IMR-90 (cell line): ENCODE results near the gene C10orf90. TPM values are rescaled to one million over a fixed set of nuclear protein-coding genes. Genes with fewer than 3 reads are reported as not detected.

Experiments used
- ATAC-seq: fragments of 200-7000 bp; cut with Tn5 transposase; 2 replicates; pipeline ENCODE4 v1.9.1; 2020; ENCODE audit warnings: low read depth, mild to moderate bottlenecking, moderate library complexity
- BruUV-seq: library from RNA; stranded (reverse); fragments of 400-500 nt; replicated peaks from 2 replicates; lab custom pipeline; 2021; lab: Mats Ljungman, UMichigan
- CTCF ChIA-PET: fragments of 300-600 bp; formaldehyde crosslinking; extraction: SDS; loops from one replicate; lab custom pipeline; 2021; ENCODE audit warnings: antibody characterized with exemption; lab: Yijun Ruan, JAX
- POLR2A ChIA-PET: fragments of 300-600 bp; sonication (Branson Sonifier 250); formaldehyde crosslinking; loops from one replicate; lab custom pipeline; 2022; ENCODE audit warnings: antibody characterized with exemption; ENCODE audit not compliant: unreplicated experiment; lab: Charles Lee
- DNase-seq: peaks from one replicate; pipeline ENCODE4 v3.0.0; 2013
- H2AFZ ChIP-seq: replicated peaks from 2 replicates; pipeline ENCODE3; 2013; ENCODE audit warnings: low read length, mild to moderate bottlenecking; ENCODE audit not compliant: poor library complexity
- H2AK5ac ChIP-seq: 2 replicates; pipeline ENCODE4 v1.6.1; 2013; ENCODE audit warnings: low read depth, low read length, inconsistent platforms
- H2AK9ac ChIP-seq: replicated peaks from 2 replicates; pipeline ENCODE3; 2013; ENCODE audit warnings: mild to moderate bottlenecking, low read depth, low read length, moderate library complexity; ENCODE audit not compliant: poor library complexity
- H2BK120ac ChIP-seq: 2 replicates; pipeline ENCODE4 v1.6.1; 2013; ENCODE audit warnings: low read depth, low read length, inconsistent platforms
- H2BK15ac ChIP-seq: 3 replicates; pipeline ENCODE4 v1.6.1; 2013; ENCODE audit warnings: low read depth, low read length, inconsistent platforms
- H2BK20ac ChIP-seq: 2 replicates; pipeline ENCODE4 v1.6.1; 2013; ENCODE audit warnings: low read depth, mild to moderate bottlenecking, inconsistent platforms, low read length, moderate library complexity
- H2BK5ac ChIP-seq: 2 replicates; pipeline ENCODE4 v1.6.1; 2013; ENCODE audit warnings: mild to moderate bottlenecking, low read depth, low read length, inconsistent platforms; ENCODE audit not compliant: poor library complexity, severe bottlenecking
- H3K14ac ChIP-seq: replicated peaks from 2 replicates; pipeline ENCODE4 v1.6.1; 2013; ENCODE audit warnings: low read depth, low read length, inconsistent platforms
- H3K18ac ChIP-seq: 2 replicates; pipeline ENCODE4 v1.6.1; 2013; ENCODE audit warnings: low read depth, low read length, control low read depth
- H3K23ac ChIP-seq: 2 replicates; pipeline ENCODE4 v1.6.1; 2013; ENCODE audit warnings: low read depth, low read length, inconsistent platforms
- H3K27ac ChIP-seq: 2 replicates; pipeline ENCODE4 v1.5.1; 2013; ENCODE audit warnings: mild to moderate bottlenecking, control low read depth, low read length; ENCODE audit not compliant: insufficient read depth
- H3K27me3 ChIP-seq: 2 replicates; pipeline ENCODE4 v1.6.1; 2013; ENCODE audit warnings: low read length; ENCODE audit not compliant: control insufficient read depth, insufficient read depth
- H3K36me3 ChIP-seq: 2 replicates; pipeline ENCODE4 v1.6.1; 2013; ENCODE audit warnings: low read length, mixed read lengths; ENCODE audit not compliant: control insufficient read depth, insufficient read depth
- H3K4ac ChIP-seq: 2 replicates; pipeline ENCODE4 v1.6.1; 2013; ENCODE audit warnings: low read depth, low read length, inconsistent platforms
- H3K4me1 ChIP-seq: 2 replicates; pipeline ENCODE4 v1.6.1; 2013; ENCODE audit warnings: low read length, mixed read lengths; ENCODE audit not compliant: control insufficient read depth, insufficient read depth
- H3K4me2 ChIP-seq: 2 replicates; pipeline ENCODE4 v1.6.1; 2013; ENCODE audit warnings: low read depth, mild to moderate bottlenecking, control low read depth, low read length, moderate library complexity
- H3K4me3 ChIP-seq: 2 replicates; pipeline ENCODE4 v1.5.1; 2013; ENCODE audit warnings: low read depth, mild to moderate bottlenecking, control low read depth, low read length, moderate library complexity; ENCODE audit not compliant: insufficient read depth
- H3K56ac ChIP-seq: 2 replicates; pipeline ENCODE4 v1.6.1; 2013; ENCODE audit warnings: low read length, inconsistent platforms; ENCODE audit not compliant: insufficient read depth; ENCODE audit errors: extremely low read depth
- H3K79me1 ChIP-seq, 2 experiments: 2 replicates each; pipeline ENCODE4 v1.6.1; 2013; ENCODE audit warnings: low read length in 2 of 2, inconsistent platforms in 1 of 2, low read depth in 1 of 2
- H3K9ac ChIP-seq: 2 replicates; pipeline ENCODE4 v1.6.1; 2013; ENCODE audit warnings: low read depth, low read length, control low read depth
- H3K9me1 ChIP-seq: 2 replicates; pipeline ENCODE4 v1.6.1; 2013; ENCODE audit warnings: low read length, inconsistent platforms; ENCODE audit not compliant: insufficient read depth
- H3K9me3 ChIP-seq: 2 replicates; pipeline ENCODE4 v1.6.1; 2013; ENCODE audit warnings: low read length; ENCODE audit not compliant: control insufficient read depth, insufficient read depth
- H4K20me1 ChIP-seq: 2 replicates; pipeline ENCODE4 v1.6.1; 2013; ENCODE audit warnings: low read length, inconsistent platforms; ENCODE audit not compliant: insufficient read depth
- H4K5ac ChIP-seq: 2 replicates; pipeline ENCODE4 v1.6.1; 2013; ENCODE audit warnings: mild to moderate bottlenecking, low read depth, low read length, control low read depth
- H4K8ac ChIP-seq, 2 experiments: 2 replicates each; pipeline ENCODE4 v1.6.1; 2013; ENCODE audit warnings: low read depth in 2 of 2, low read length in 2 of 2, control low read depth in 1 of 2, inconsistent platforms in 1 of 2
- H4K91ac ChIP-seq: 2 replicates; pipeline ENCODE4 v1.6.1; 2013; ENCODE audit warnings: low read depth, low read length, inconsistent platforms; ENCODE audit not compliant: insufficient read depth
- BHLHE40 ChIP-seq: fragments of 150-350 bp; IDR thresholded peaks from 2 replicates; pipeline ENCODE4 v1.6.1; 2016; ENCODE audit warnings: mild to moderate bottlenecking, low read depth, low read length
- CEBPB ChIP-seq: IDR thresholded peaks from 2 replicates; pipeline ENCODE4 v1.6.1; 2012; ENCODE audit warnings: low read depth, low read length, improper control_type of control experiment
- FOS ChIP-seq: fragments of 150-350 bp; IDR thresholded peaks from 2 replicates; pipeline ENCODE4 v1.6.1; 2016; ENCODE audit warnings: low read depth, low read length
- MAZ ChIP-seq: IDR thresholded peaks from 2 replicates; pipeline ENCODE4 v1.6.1; 2012; ENCODE audit warnings: low read depth, mild to moderate bottlenecking, low read length, improper control_type of control experiment, moderate library complexity, borderline replicate concordance
- NFE2L2 ChIP-seq: fragments of 150-350 bp; IDR thresholded peaks from 2 replicates; pipeline ENCODE4 v1.6.1; 2016; ENCODE audit warnings: low read depth, mild to moderate bottlenecking, low read length
- POLR2A ChIP-seq: IDR thresholded peaks from 2 replicates; pipeline ENCODE4 v1.6.1; 2012; ENCODE audit warnings: mild to moderate bottlenecking, low read depth, low read length
- RAD21 ChIP-seq: IDR thresholded peaks from 2 replicates; pipeline ENCODE4 v1.6.1; 2012; ENCODE audit warnings: low read length, improper control_type of control experiment
- RCOR1 ChIP-seq: IDR thresholded peaks from 2 replicates; pipeline ENCODE4 v1.6.1; 2012; ENCODE audit warnings: mild to moderate bottlenecking, low read length, improper control_type of control experiment; ENCODE audit not compliant: insufficient replicate concordance
- RFX5 ChIP-seq: IDR thresholded peaks from 2 replicates; pipeline ENCODE4 v1.8.0; 2012; ENCODE audit warnings: low read depth, mild to moderate bottlenecking, low read length, moderate library complexity
- WGBS, 2 experiments: methylation state at CpG; one replicate each; pipeline versions ENCODE4 v1.1.5 to v1.1.7; 2013; ENCODE audit warnings: missing lambda C conversion rate in 2 of 2; ENCODE audit not compliant: insufficient read length in 1 of 2; ENCODE audit errors: extremely low coverage in 2 of 2; 5-methylcytosine and 5-hydroxymethylcytosine counted together
- dilution Hi-C: fragments of 300-500 bp; cut with HindIII; formaldehyde crosslinking; loops from one replicate; pipeline ENCODE4 v1.14.3; 2018; ENCODE audit warnings: low sequenced_read_pairs; ENCODE audit not compliant: unreplicated experiment
- in situ Hi-C: fragments of 300-500 bp; cut with MboI; formaldehyde crosslinking; loops from 3 replicates; pipeline ENCODE4 v1.14.3; 2019; ENCODE audit warnings: low sequenced_read_pairs, inconsistent platforms, mixed read lengths
- intact Hi-C: fragments of 100-400 bp; cut with micrococcal nuclease; formaldehyde crosslinking; loops from 2 replicates; pipeline ENCODE4 v1.10.0; 2022
- polyA plus RNA-seq, 3 experiments: library from polyadenylated mRNA; depleted of rRNA; stranded (reverse); fragments of >200 nt; gene quantifications; 2 replicates each; pipeline ENCODE4 v1.2.3, GENCODE V29; 2012; ENCODE audit warnings: low replicate concordance in 1 of 3
- total RNA-seq: library from RNA; depleted of rRNA; stranded (reverse); fragments of >200 nt; gene quantifications from 2 replicates; pipeline ENCODE4 v1.2.3, GENCODE V29; 2012
- TF ChIP-seq, protein P1 (sequence below): fragments of 150-350 bp; IDR thresholded peaks from 2 replicates; pipeline ENCODE4 v1.6.1; 2017; ENCODE audit warnings: mild to moderate bottlenecking, antibody characterized with exemption, low read length, low read depth
- TF ChIP-seq, protein P2 (sequence below): conservative IDR thresholded peaks from 2 replicates; pipeline ENCODE4 v1.5.1; 2012; ENCODE audit warnings: mild to moderate bottlenecking, low read depth, low read length, improper control_type of control experiment

C10orf90 gene
- total and polyA plus RNA-seq, 2 of the 4 experiments (the other 2 are of a cell fraction) = 0.05 to 0.18 TPM

- Histone ChIP-seq H3K18ac (no peak overlapping the region), H3K27ac (no peak overlapping the region), H2AK9ac (no peak overlapping the region), H4K20me1 (no peaks in the 10 kb centered on the region), H3K9ac (no peak overlapping the region), H2BK5ac (no peak overlapping the region), H3K36me3 (no peaks in the 10 kb centered on the region), H3K9me1 (no peaks in the 10 kb centered on the region), H2AK5ac (no peak overlapping the region), H3K9me3 (no peaks in the 10 kb centered on the region), H4K8ac (no peak overlapping the region), H4K5ac (no peak overlapping the region), H3K14ac (no peak overlapping the region), H2AFZ (peak overlapping the region; percentile 43), H2BK120ac (no peak overlapping the region), H3K56ac (no peak overlapping the region), H3K23ac (no peak overlapping the region), H3K27me3 (peaks cover 11% of the 10 kb centered on the region), H3K4ac (no peak overlapping the region), H2BK15ac (no peak overlapping the region), H3K4me3 (no peak overlapping the region), H3K79me1 (no peaks in the 10 kb centered on the region), H3K4me2 (no peak overlapping the region), H4K91ac (no peak overlapping the region), H2BK20ac (no peak overlapping the region), H3K4me1 (no peaks in the 10 kb centered on the region)
- ATAC-seq = no peak
- in situ Hi-C loops (no loop called here), dilution Hi-C loops (no loop called here), intact Hi-C loops (no loop called here)
- no CpG with 5 or more reads among the region's 11 CpGs for WGBS, 2 experiments
- DNase-seq = no peak
- CTCF ChIA-PET = no interaction called here
- BruUV-seq = no TSS peak
- TF ChIP-seq RCOR1 (no peak), RFX5 (no peak), CEBPB (no peak), MAZ (no peak), POLR2A (no peak), FOS (no peak), RAD21 (no peak), NFE2L2 (no peak), BHLHE40 (no peak)
- TF ChIP-seq, protein P1, sequence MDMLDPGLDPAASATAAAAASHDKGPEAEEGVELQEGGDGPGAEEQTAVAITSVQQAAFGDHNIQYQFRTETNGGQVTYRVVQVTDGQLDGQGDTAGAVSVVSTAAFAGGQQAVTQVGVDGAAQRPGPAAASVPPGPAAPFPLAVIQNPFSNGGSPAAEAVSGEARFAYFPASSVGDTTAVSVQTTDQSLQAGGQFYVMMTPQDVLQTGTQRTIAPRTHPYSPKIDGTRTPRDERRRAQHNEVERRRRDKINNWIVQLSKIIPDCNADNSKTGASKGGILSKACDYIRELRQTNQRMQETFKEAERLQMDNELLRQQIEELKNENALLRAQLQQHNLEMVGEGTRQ = no peak
- TF ChIP-seq, protein P2, sequence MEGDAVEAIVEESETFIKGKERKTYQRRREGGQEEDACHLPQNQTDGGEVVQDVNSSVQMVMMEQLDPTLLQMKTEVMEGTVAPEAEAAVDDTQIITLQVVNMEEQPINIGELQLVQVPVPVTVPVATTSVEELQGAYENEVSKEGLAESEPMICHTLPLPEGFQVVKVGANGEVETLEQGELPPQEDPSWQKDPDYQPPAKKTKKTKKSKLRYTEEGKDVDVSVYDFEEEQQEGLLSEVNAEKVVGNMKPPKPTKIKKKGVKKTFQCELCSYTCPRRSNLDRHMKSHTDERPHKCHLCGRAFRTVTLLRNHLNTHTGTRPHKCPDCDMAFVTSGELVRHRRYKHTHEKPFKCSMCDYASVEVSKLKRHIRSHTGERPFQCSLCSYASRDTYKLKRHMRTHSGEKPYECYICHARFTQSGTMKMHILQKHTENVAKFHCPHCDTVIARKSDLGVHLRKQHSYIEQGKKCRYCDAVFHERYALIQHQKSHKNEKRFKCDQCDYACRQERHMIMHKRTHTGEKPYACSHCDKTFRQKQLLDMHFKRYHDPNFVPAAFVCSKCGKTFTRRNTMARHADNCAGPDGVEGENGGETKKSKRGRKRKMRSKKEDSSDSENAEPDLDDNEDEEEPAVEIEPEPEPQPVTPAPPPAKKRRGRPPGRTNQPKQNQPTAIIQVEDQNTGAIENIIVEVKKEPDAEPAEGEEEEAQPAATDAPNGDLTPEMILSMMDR = no peak
- POLR2A ChIA-PET = no interaction called here
Measured at GRCh38 chr10:126408953-126409641, 261.4 kb downstream of the C10orf90 start.
